A549 treated with Hydrocortisone at 1 μM for 4 hours (cell line): ENCODE results near the gene LCORL. TPM values are rescaled to one million over a fixed set of nuclear protein-coding genes. Genes with fewer than 3 reads are reported as not detected.

Experiments
- total RNA-seq: library from RNA; stranded (reverse); fragments of 200-300 nt; extraction: Qiagen RNA extraction; gene quantifications from 5 replicates; pipeline ENCODE4 v1.2.3, GENCODE V29; 2022

LCORL gene
- total RNA-seq: 3.0 to 6.0 TPM (median 4.1 TPM) in 5 replicates

DNA sequence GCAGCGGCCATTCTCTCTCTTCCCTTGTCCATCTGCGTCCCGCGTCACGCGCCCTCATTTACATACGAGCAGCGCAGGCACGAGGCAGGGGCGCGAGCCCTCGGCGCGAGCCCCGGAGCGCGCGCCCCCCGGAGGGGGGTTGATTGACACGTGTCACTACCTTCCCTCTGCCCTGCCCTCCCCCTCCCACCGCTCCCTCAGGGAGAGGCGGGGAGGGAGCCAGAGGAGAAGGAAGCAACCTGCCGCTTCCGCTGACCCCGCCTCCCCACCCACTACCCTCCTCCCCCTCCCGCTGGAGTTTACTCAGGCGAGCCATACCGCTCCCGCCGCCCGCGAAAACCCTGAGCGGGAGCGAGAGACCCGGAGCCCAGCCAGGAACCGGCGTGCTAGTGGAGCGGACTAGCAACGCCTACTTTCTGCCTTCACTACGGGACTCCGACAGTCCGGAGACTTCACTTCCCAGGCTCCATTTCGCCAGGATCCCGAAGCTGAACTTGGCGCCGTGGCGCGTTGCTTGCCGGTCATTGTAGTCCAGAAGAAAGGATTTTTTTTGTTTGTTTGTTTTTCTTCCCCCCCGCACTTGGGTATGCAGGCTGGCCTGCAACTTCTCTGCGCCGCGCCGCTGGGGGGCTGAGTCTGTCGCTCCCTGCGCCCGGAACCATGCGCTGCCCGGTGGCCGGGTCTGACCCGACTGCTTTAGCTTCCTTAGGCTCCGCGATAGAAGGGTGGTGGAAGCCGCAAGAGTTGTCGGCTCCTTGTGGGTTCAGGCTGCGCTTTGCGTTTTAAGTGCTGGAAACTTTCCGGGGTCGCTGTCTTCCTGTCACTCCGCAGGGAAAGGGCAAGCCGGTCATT is at the start of gene LCORL:
Gene LCORL, minus strand, starts transcription at position 36 of the 852 bp plus-strand sequence. Its CDS starts 4 bp downstream, at position 32.

DNA sequence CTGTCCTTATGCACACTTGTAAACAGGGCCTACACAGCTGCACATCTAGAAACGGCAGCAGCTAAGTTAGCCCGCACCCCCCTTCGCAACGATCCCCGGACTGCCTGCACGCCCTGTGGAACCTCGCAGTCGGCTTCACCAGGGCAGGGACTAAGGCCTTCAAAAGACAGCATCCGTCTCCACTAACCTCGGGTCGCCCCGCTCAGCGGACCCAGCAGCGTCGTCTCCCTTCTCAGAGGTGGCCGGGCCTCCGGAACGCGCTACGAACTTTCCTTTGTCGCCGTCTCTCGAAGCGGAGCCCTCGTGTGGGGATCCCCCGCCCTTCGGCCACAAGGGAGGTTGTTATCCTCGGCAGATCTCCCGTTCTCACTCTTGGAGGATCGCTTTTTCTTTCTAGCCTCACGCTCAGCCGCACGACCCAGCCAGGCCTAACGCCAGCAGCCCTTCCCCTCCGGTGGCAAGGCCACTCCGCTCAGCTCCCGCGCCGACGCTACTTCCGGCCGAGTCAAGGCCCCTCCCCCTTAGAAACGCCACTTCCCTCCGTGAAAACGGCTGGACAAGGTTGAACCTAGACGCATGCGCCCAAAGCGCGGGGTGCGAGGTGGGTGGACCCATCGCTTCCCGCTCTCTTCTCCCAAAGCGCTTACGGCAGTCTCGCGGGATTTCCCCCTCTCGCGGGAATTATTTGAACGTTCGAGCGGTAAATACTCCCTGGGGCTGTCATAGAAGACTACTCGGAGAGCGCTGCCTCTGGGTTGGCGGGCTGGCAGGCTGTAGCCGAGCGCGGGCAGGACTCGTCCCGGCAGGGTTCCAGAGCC is 211.1 kb downstream of the LCORL start, which contains the start of the genes DCAF16 and NCAPG:
Gene DCAF16, minus strand, starts transcription at position 498 of the 818 bp plus-strand sequence. CDS start 6,616 bp downstream, outside the sequence.
Gene NCAPG, plus strand, starts transcription at position 720 of the 818 bp plus-strand sequence. CDS start 99 bp downstream, outside the sequence.

Other genes starting within 250 kb of the LCORL start
- 0.02 to 0.05 TPM (median 0.02 TPM) in 5 replicates for gene FAM184B, start 240.1 kb downstream of the LCORL start, total RNA-seq
- gene DCAF16, start 211.0 kb downstream of the LCORL start, total RNA-seq: 4.0 to 9.2 TPM (median 7.1 TPM) in 5 replicates
- gene NCAPG, start 210.8 kb downstream of the LCORL start, total RNA-seq: 22.3 to 29.6 TPM (median 27.4 TPM) in 5 replicates